GM12878 (cell line): ENCODE results near the gene ZNF782. TPM values are rescaled to one million over a fixed set of nuclear protein-coding genes. Genes with fewer than 3 reads are reported as not detected.

ENCODE experiments used
- BHLHE40 ChIP-seq, 2 experiments: fragments of 450-650 bp in 1 of 2; IDR thresholded peaks; 2 replicates each; pipeline ENCODE4 v1.6.1; 2011 to 2017; ENCODE audit warnings: low read depth in 2 of 2, borderline replicate concordance in 1 of 2, improper control_type of control experiment in 1 of 2, low read length in 1 of 2, mild to moderate bottlenecking in 1 of 2
- EED ChIP-seq: sonication (generic); IDR thresholded peaks from 2 replicates; pipeline ENCODE4 v1.6.1; 2016; ENCODE audit warnings: antibody characterized with exemption, low read depth
- HCFC1 ChIP-seq: fragments of 150-350 bp; IDR thresholded peaks from 2 replicates; pipeline ENCODE4 v1.6.1; 2014; ENCODE audit warnings: low read length
- HDAC6 ChIP-seq: fragments of 200-600 bp; sonication (generic); IDR thresholded peaks from one replicate; pipeline ENCODE4 v1.8.0; 2017; ENCODE audit warnings: antibody characterized with exemption; ENCODE audit not compliant: unreplicated experiment
- IRF4 ChIP-seq: IDR thresholded peaks from 2 replicates; pipeline ENCODE4 v1.6.1; 2011; ENCODE audit warnings: low read depth, low read length
- LARP7 ChIP-seq: fragments of 450-650 bp; IDR thresholded peaks from 2 replicates; pipeline ENCODE4 v1.6.1; 2017; ENCODE audit warnings: mild to moderate bottlenecking
- MYC ChIP-seq: IDR thresholded peaks from 2 replicates; pipeline ENCODE4 v1.6.1; 2011; ENCODE audit warnings: mild to moderate bottlenecking, low read length, moderate library complexity, inconsistent platforms; ENCODE audit not compliant: insufficient read depth, insufficient replicate concordance, insufficient read length, severe bottlenecking
- NFYA ChIP-seq: IDR thresholded peaks from 2 replicates; pipeline ENCODE4 v1.6.1; 2011; ENCODE audit warnings: low read depth, mild to moderate bottlenecking, low read length, improper control_type of control experiment, borderline replicate concordance
- PAX8 ChIP-seq: fragments of 450-650 bp; IDR thresholded peaks from 2 replicates; pipeline ENCODE4 v1.6.1; 2017; ENCODE audit warnings: mild to moderate bottlenecking, moderate library complexity
- POLR2AphosphoS2 ChIP-seq: IDR thresholded peaks from 2 replicates; pipeline ENCODE4 v1.6.1; 2011; ENCODE audit warnings: low read depth, mild to moderate bottlenecking, low read length, improper control_type of control experiment, moderate library complexity
- SIN3A ChIP-seq: IDR thresholded peaks from 2 replicates; pipeline ENCODE4 v1.6.1; 2012; ENCODE audit warnings: low read depth, low read length, improper control_type of control experiment
- SPI1 ChIP-seq: IDR thresholded peaks from 2 replicates; pipeline ENCODE4 v1.6.1; 2011; ENCODE audit warnings: low read depth, mild to moderate bottlenecking, low read length, moderate library complexity, borderline replicate concordance; ENCODE audit not compliant: insufficient read depth
- STAT1 ChIP-seq: fragments of 450-650 bp; conservative IDR thresholded peaks from 2 replicates; pipeline ENCODE4 v1.6.1; 2014; ENCODE audit warnings: antibody characterized with exemption, mild to moderate bottlenecking
- SUPT20H ChIP-seq: IDR thresholded peaks from 2 replicates; pipeline ENCODE4 v1.6.1; 2011; ENCODE audit warnings: low read depth, mild to moderate bottlenecking, low read length, moderate library complexity, borderline replicate concordance; ENCODE audit not compliant: control insufficient read depth
- TAF1 ChIP-seq: IDR thresholded peaks from 2 replicates; pipeline ENCODE4 v1.6.1; 2011; ENCODE audit warnings: mild to moderate bottlenecking, low read depth, low read length, borderline replicate concordance
- polyA plus RNA-seq, 11 experiments: library from polyadenylated mRNA; depleted of rRNA in 4 of 11; unstranded in 6 of 11; stranded (reverse) in 5 of 11; fragments of >200 nt; fragmentation: Nextera tagmentation in 4 of 11; fragmentation: Illumina TruSeq in 1 of 11; extraction: Ambion mirVana in 4 of 11; extraction: Trizol in 1 of 11; gene quantifications; 1 replicate in 1 of 11; 2 replicates in 10 of 11; pipeline versions ENCODE4 v1.2.1 to v1.2.3, GENCODE V29; 2011 to 2016; ENCODE audit warnings: inconsistent platforms in 2 of 11, missing spikeins in 2 of 11, low read depth in 1 of 11
- total RNA-seq, 4 experiments: library from RNA; depleted of rRNA in 3 of 4; stranded (reverse); fragments of >200 nt in 3 of 4; fragmentation: Illumina TruSeq in 1 of 4; extraction: Trizol in 1 of 4; gene quantifications; 2 replicates each; pipeline versions ENCODE4 v1.2.1 to v1.2.3, GENCODE V29; 2013 to 2021
- TF ChIP-seq, protein P1 (sequence below): fragments of 450-650 bp; formaldehyde crosslinking; IDR thresholded peaks from 2 replicates; pipeline ENCODE4 v1.4.0; 2020; ENCODE audit warnings: mild to moderate bottlenecking, moderate library complexity
- TF ChIP-seq, protein P2 (sequence below): IDR thresholded peaks from 2 replicates; pipeline ENCODE4 v1.6.1; 2012; ENCODE audit warnings: low read depth, low read length, improper control_type of control experiment
- TF ChIP-seq, protein P3 (sequence below): fragments of 450-650 bp; IDR thresholded peaks from 2 replicates; pipeline ENCODE4 v1.6.1; 2014; ENCODE audit warnings: mild to moderate bottlenecking
- TF ChIP-seq, protein P4 (sequence below): fragments of 450-650 bp; IDR thresholded peaks from 2 replicates; pipeline ENCODE4 v1.6.1; 2017; ENCODE audit warnings: mild to moderate bottlenecking
- TF ChIP-seq, protein P5 (sequence below): fragments of 450-650 bp; IDR thresholded peaks from 2 replicates; pipeline ENCODE4 v1.6.1; 2017; ENCODE audit warnings: mild to moderate bottlenecking, low read depth, inconsistent platforms; ENCODE audit not compliant: poor library complexity, severe bottlenecking

ZNF782 gene
- total and polyA plus RNA-seq, 10 of the 15 experiments (the other 5 are each of a cell fraction or from before 2014, with no cell fraction given): 0.55 to 7.8 (median 4.5) TPM

DNA sequence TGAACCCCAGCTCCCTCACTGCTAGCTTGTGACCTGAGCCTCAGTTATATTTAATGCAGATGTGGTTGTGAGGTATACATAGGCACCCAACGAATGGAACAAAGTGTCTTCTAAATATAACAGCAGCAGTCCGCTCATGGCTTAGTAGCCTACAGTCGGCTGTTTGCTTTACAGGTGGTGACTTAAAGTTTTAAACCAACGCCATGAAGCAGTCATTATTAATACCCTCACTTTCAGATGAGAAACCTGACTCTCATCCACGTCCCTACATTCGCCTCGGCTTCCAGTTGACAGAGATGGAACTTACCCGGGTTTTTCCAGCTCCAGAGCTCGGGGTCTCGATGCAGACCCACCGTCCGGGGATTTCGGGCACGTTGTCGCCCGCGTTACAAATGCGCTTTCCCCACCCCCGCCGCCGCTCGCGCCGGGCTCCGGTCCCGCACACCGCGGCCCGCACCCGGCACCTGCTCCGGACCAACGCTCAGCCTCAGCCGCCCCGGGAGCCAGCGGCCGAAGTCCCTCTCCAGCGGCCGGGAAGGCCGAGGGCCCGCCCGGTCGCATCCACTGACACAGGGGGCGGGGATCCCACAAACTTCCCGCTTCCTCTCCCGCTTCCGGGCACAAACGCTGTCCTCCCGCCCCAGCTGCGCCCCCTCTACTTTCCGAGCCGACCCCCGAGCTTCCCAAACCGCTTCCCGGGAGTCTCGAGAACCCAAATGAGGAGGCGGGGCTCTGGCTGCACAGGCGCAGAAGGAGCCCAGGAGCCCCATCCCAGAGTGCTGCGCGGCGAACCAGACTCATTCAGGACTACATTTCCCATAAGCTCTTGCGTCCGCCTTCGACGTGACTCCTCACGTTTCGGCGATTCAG, at the start of gene ZNF782 (continued):
- TF ChIP-seq, protein P1, sequence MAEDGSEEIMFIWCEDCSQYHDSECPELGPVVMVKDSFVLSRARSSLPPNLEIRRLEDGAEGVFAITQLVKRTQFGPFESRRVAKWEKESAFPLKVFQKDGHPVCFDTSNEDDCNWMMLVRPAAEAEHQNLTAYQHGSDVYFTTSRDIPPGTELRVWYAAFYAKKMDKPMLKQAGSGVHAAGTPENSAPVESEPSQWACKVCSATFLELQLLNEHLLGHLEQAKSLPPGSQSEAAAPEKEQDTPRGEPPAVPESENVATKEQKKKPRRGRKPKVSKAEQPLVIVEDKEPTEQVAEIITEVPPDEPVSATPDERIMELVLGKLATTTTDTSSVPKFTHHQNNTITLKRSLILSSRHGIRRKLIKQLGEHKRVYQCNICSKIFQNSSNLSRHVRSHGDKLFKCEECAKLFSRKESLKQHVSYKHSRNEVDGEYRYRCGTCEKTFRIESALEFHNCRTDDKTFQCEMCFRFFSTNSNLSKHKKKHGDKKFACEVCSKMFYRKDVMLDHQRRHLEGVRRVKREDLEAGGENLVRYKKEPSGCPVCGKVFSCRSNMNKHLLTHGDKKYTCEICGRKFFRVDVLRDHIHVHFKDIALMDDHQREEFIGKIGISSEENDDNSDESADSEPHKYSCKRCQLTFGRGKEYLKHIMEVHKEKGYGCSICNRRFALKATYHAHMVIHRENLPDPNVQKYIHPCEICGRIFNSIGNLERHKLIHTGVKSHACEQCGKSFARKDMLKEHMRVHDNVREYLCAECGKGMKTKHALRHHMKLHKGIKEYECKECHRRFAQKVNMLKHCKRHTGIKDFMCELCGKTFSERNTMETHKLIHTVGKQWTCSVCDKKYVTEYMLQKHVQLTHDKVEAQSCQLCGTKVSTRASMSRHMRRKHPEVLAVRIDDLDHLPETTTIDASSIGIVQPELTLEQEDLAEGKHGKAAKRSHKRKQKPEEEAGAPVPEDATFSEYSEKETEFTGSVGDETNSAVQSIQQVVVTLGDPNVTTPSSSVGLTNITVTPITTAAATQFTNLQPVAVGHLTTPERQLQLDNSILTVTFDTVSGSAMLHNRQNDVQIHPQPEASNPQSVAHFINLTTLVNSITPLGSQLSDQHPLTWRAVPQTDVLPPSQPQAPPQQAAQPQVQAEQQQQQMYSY (CRISPR knock-in tag): no peak
- TF ChIP-seq HCFC1 (peak; percentile 86), IRF4 (no peak), STAT1 (no peak), HDAC6 (no peak), POLR2AphosphoS2 (no peak; the same call in 1 of the 2 replicates), EED (no peak), LARP7 (peak; percentile 83), SPI1 (no peak), PAX8 (no peak), SUPT20H (no peak), TAF1 (0 out of 2 replicates have a peak, but pooled peaks have one; percentile 8), NFYA (no peak), BHLHE40 (IDR thresholded peaks at IDR 0.05; ENCODE audit: borderline replicate concordance in 1 of 2, low read depth in 2 of 2, low read length in 1 of 2) (peak; percentile 94 to 96), SIN3A (no peak), MYC (no peak)
- TF ChIP-seq, protein P2, sequence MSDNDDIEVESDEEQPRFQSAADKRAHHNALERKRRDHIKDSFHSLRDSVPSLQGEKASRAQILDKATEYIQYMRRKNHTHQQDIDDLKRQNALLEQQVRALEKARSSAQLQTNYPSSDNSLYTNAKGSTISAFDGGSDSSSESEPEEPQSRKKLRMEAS: peak; percentile 9; the same call in 1 of the 2 replicates
- TF ChIP-seq, protein P3, sequence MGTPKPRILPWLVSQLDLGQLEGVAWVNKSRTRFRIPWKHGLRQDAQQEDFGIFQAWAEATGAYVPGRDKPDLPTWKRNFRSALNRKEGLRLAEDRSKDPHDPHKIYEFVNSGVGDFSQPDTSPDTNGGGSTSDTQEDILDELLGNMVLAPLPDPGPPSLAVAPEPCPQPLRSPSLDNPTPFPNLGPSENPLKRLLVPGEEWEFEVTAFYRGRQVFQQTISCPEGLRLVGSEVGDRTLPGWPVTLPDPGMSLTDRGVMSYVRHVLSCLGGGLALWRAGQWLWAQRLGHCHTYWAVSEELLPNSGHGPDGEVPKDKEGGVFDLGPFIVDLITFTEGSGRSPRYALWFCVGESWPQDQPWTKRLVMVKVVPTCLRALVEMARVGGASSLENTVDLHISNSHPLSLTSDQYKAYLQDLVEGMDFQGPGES: no peak
- TF ChIP-seq, protein P4, sequence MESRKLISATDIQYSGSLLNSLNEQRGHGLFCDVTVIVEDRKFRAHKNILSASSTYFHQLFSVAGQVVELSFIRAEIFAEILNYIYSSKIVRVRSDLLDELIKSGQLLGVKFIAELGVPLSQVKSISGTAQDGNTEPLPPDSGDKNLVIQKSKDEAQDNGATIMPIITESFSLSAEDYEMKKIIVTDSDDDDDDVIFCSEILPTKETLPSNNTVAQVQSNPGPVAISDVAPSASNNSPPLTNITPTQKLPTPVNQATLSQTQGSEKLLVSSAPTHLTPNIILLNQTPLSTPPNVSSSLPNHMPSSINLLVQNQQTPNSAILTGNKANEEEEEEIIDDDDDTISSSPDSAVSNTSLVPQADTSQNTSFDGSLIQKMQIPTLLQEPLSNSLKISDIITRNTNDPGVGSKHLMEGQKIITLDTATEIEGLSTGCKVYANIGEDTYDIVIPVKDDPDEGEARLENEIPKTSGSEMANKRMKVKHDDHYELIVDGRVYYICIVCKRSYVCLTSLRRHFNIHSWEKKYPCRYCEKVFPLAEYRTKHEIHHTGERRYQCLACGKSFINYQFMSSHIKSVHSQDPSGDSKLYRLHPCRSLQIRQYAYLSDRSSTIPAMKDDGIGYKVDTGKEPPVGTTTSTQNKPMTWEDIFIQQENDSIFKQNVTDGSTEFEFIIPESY: no peak
- TF ChIP-seq, protein P5, sequence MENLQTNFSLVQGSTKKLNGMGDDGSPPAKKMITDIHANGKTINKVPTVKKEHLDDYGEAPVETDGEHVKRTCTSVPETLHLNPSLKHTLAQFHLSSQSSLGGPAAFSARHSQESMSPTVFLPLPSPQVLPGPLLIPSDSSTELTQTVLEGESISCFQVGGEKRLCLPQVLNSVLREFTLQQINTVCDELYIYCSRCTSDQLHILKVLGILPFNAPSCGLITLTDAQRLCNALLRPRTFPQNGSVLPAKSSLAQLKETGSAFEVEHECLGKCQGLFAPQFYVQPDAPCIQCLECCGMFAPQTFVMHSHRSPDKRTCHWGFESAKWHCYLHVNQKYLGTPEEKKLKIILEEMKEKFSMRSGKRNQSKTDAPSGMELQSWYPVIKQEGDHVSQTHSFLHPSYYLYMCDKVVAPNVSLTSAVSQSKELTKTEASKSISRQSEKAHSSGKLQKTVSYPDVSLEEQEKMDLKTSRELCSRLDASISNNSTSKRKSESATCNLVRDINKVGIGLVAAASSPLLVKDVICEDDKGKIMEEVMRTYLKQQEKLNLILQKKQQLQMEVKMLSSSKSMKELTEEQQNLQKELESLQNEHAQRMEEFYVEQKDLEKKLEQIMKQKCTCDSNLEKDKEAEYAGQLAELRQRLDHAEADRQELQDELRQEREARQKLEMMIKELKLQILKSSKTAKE: no peak
